MCF 10A (cell line): ENCODE results near the gene BET1L. TPM values are rescaled to one million over a fixed set of nuclear protein-coding genes. Genes with fewer than 3 reads are reported as not detected.

ENCODE experiments used
- BruUV-seq: library from RNA; stranded (reverse); fragments of 400-500 nt; replicated peaks from 2 replicates; lab custom pipeline; 2021; lab: Mats Ljungman, UMichigan
- CTCF ChIA-PET: fragments of 300-600 bp; sonication (Branson Sonifier 250); formaldehyde crosslinking; extraction: SDS; loops from one replicate; lab custom pipeline; 2021; ENCODE audit warnings: antibody characterized with exemption, inconsistent platforms; lab: Yijun Ruan, JAX
- POLR2A ChIA-PET: fragments of 300-600, 350-650 bp; sonication (Branson Sonifier 250); formaldehyde crosslinking; extraction: SDS; loops from one replicate; lab custom pipeline; 2020; ENCODE audit warnings: antibody characterized with exemption, inconsistent platforms; lab: Yijun Ruan, JAX
- DNase-seq: peaks from one replicate; pipeline ENCODE4 v3.0.0-alpha.2; 2018; ENCODE audit not compliant: unreplicated experiment
- H3K27ac Mint-ChIP-seq: one replicate; pipeline ENCODE4 v1.8.0; 2022; ENCODE audit warnings: mild to moderate bottlenecking, low read depth, mixed read lengths; ENCODE audit not compliant: unreplicated experiment
- H3K27me3 Mint-ChIP-seq: one replicate; pipeline ENCODE4 v1.8.0; 2022; ENCODE audit warnings: mixed read lengths; ENCODE audit not compliant: insufficient read depth, unreplicated experiment
- H3K36me3 Mint-ChIP-seq: one replicate; pipeline ENCODE4 v1.8.0; 2022; ENCODE audit warnings: mild to moderate bottlenecking, moderate library complexity, mixed read lengths; ENCODE audit not compliant: insufficient read depth, unreplicated experiment
- H3K4me1 Mint-ChIP-seq: one replicate; pipeline ENCODE4 v1.8.0; 2022; ENCODE audit warnings: mixed read lengths; ENCODE audit not compliant: insufficient read depth, unreplicated experiment
- H3K4me3 Mint-ChIP-seq: one replicate; pipeline ENCODE4 v1.8.0; 2022; ENCODE audit warnings: mild to moderate bottlenecking, moderate library complexity, mixed read lengths; ENCODE audit not compliant: unreplicated experiment
- H3K9me3 Mint-ChIP-seq: one replicate; pipeline ENCODE4 v1.8.0; 2022; ENCODE audit warnings: mixed read lengths; ENCODE audit not compliant: unreplicated experiment
- CTCF ChIP-seq: fragments of 200-600 bp; IDR thresholded peaks from one replicate; pipeline ENCODE4 v1.8.0; 2022; ENCODE audit warnings: antibody characterized with exemption, mild to moderate bottlenecking; ENCODE audit not compliant: unreplicated experiment
- intact Hi-C: fragments of 100-400 bp; cut with micrococcal nuclease; formaldehyde crosslinking; loops from 2 replicates; pipeline ENCODE4 v1.14.1; 2022
- total RNA-seq: library from RNA; stranded (reverse); gene quantifications from 2 replicates; pipeline ENCODE4 v1.2.3, GENCODE V29; 2022

Gene BET1L
- total RNA-seq, 1 experiment from 2014 or later = 65.3 TPM

- POLR2A ChIA-PET = no interaction called here
Measured at GRCh38 chr11:210803-211180, 3.6 kb upstream of the BET1L start.

GRCh38 chr11:210122-210802 is 3.1 kb upstream of the BET1L start:
- CTCF ChIA-PET = interaction anchor here (0.9 to 2.5 kb wide), 5 partner anchors 9 to 154 kb away, joined by 3 to 8 read pairs (median 5); no protein-coding TSS in a partner anchor
- H3K9me3 Mint-ChIP-seq = no peaks in the 10 kb centered on the region
- intact Hi-C loops = no loop called here
- H3K27me3 Mint-ChIP-seq = no peaks in the 10 kb centered on the region
- peaks cover 60% of the 10 kb centered on the region for H3K36me3 Mint-ChIP-seq
- no peak for DNase-seq
- BruUV-seq = no TSS peak
- peak overlapping the region; percentile 81 for H3K27ac Mint-ChIP-seq
- H3K4me3 Mint-ChIP-seq = peak overlapping the region; percentile 99
- TF ChIP-seq CTCF = no peak
- H3K4me1 Mint-ChIP-seq = peaks cover 6% of the 10 kb centered on the region
- POLR2A ChIA-PET = interaction anchor here (0.6 to 5.9 kb wide), 5 partner anchors 25 to 599 kb away, joined by 3 to 136 read pairs (median 4); partner anchors contain the start of genes PSMD13, RPLP2 and SIRT3

More at GRCh38 chr11:210803-211180, 3.6 kb upstream of the BET1L start:
- Mint-ChIP-seq H3K4me3 (no peak overlapping the region), H3K4me1 (peaks cover 6% of the 10 kb centered on the region), H3K27me3 (no peaks in the 10 kb centered on the region), H3K9me3 (no peaks in the 10 kb centered on the region), H3K36me3 (peaks cover 62% of the 10 kb centered on the region), H3K27ac (no peak overlapping the region)
- BruUV-seq = no TSS peak
- intact Hi-C loops = no loop called here
- TF ChIP-seq CTCF = no peak
- DNase-seq = no peak
- CTCF ChIA-PET = no interaction called here

- no peak for TF ChIP-seq CTCF
- POLR2A ChIA-PET = interaction anchor here (0.6 to 5.9 kb wide), 16 partner anchors 9 to 600 kb away, joined by 3 to 136 read pairs (median 4); partner anchors contain the start of genes PSMD13, PTDSS2, RNH1 and RPLP2
- intact Hi-C loops = loop anchor here (2.0 to 5.0 kb wide), 2 partner anchors 27 to 238 kb away; partner anchors contain the start of genes PSMD13 and SIRT3
- Mint-ChIP-seq H3K36me3 (peaks cover 55% of the 10 kb centered on the region), H3K27me3 (no peaks in the 10 kb centered on the region), H3K4me3 (peak overlapping the region; percentile 99), H3K4me1 (peaks cover 6% of the 10 kb centered on the region), H3K27ac (peak overlapping the region; percentile 99), H3K9me3 (no peaks in the 10 kb centered on the region)
- DNase-seq = no peak
- BruUV-seq = no TSS peak
- CTCF ChIA-PET = interaction anchor here (0.9 to 2.5 kb wide), 5 partner anchors 10 to 155 kb away, joined by 3 to 8 read pairs (median 5); no protein-coding TSS in a partner anchor
Measured at GRCh38 chr11:209275-210121, 2.3 kb upstream of the BET1L start.

- Mint-ChIP-seq H3K9me3 (no peaks in the 10 kb centered on the region), H3K36me3 (peaks cover 49% of the 10 kb centered on the region), H3K27ac (peak overlapping the region; percentile 99), H3K4me3 (peak overlapping the region; percentile 99), H3K27me3 (no peaks in the 10 kb centered on the region), H3K4me1 (peaks cover 6% of the 10 kb centered on the region)
- DNase-seq = no peak
- no TSS peak for BruUV-seq
- ChIA-PET CTCF (interaction anchor here (1.1 to 2.5 kb wide), 4 partner anchors 10 to 156 kb away, joined by 3 to 8 read pairs (median 6); no protein-coding TSS in a partner anchor), POLR2A (interaction anchor here (0.7 to 5.9 kb wide), 18 partner anchors 8 to 360 kb away, joined by 3 to 136 read pairs (median 10); partner anchors contain the start of genes PKP3, PSMD13, PTDSS2 and RNH1)
- no peak for TF ChIP-seq CTCF
- intact Hi-C loops = loop anchor here (2.0 to 5.0 kb wide), 2 partner anchors 28 to 238 kb away; partner anchors contain the start of genes PSMD13 and SIRT3
Measured at GRCh38 chr11:208917-209260, 1.7 kb upstream of the BET1L start.
